ENCODE results near the gene ANKMY1.

ANKMY1 gene

GRCh38 chr2:240594511-240595380 lies 37.0 kb upstream of the ANKMY1 start:
- no peak for DNase-seq

GRCh38 chr2:240593703-240594451 lies 36.1 kb upstream of the ANKMY1 start:
- DNase-seq, result no peak

- no peak for DNase-seq
Observed at GRCh38 chr2:240593026-240593702, 35.4 kb upstream of the ANKMY1 start.

- DNase-seq, result no peak
Observed at GRCh38 chr2:240591784-240592183, 34.0 kb upstream of the ANKMY1 start.

GRCh38 chr2:240591226-240591625 lies 33.4 kb upstream of the ANKMY1 start:
- DNase-seq, result no peak

GRCh38 chr2:240590681-240591111 lies 32.9 kb upstream of the ANKMY1 start:
- no peak for DNase-seq

- DNase-seq, result no peak
Observed at GRCh38 chr2:240589850-240590525, 32.2 kb upstream of the ANKMY1 start.

GRCh38 chr2:240589375-240589774 lies 31.6 kb upstream of the ANKMY1 start:
- no peak for DNase-seq

GRCh38 chr2:240588669-240589068 lies 30.9 kb upstream of the ANKMY1 start:
- no peak for DNase-seq

GRCh38 chr2:240588006-240588655 lies 30.3 kb upstream of the ANKMY1 start:
- no peak for DNase-seq

- DNase-seq, result peak; percentile 46
Observed at GRCh38 chr2:240586919-240587800, 29.4 kb upstream of the ANKMY1 start.

GRCh38 chr2:240586198-240586918 lies 28.6 kb upstream of the ANKMY1 start, which contains the start of gene CAPN10:
Gene CAPN10 (plus strand): TSS chr2:240586734. CDS start chr2:240586912, 178 bp downstream.
- peak; percentile 94 for DNase-seq

- no peak for DNase-seq
Observed at GRCh38 chr2:240585681-240586197, 28.0 kb upstream of the ANKMY1 start.

GRCh38 chr2:240585101-240585500 lies 27.3 kb upstream of the ANKMY1 start:
- no peak for DNase-seq

- no peak for DNase-seq
Observed at GRCh38 chr2:240584486-240585031, 26.8 kb upstream of the ANKMY1 start.

GRCh38 chr2:240583774-240584173 lies 26.0 kb upstream of the ANKMY1 start:
- no peak for DNase-seq

- no peak for DNase-seq
Observed at GRCh38 chr2:240582781-240583180, 25.0 kb upstream of the ANKMY1 start.

GRCh38 chr2:240581811-240582210 lies 24.0 kb upstream of the ANKMY1 start:
- no peak for DNase-seq

GRCh38 chr2:240579771-240580614 lies 22.2 kb upstream of the ANKMY1 start:
- no peak for DNase-seq

All from NCI-H774 (cell line).